Panc1 (cell line): Measurements from ENCODE around the gene FKBP1A. TPM values are rescaled to one million over a fixed set of nuclear protein-coding genes. Genes with fewer than 3 reads are reported as not detected.

Source experiments
- ATAC-seq: fragments of 200-7000 bp; cut with Tn5 transposase; 2 replicates; pipeline ENCODE4 v1.9.1; 2020; ENCODE audit warnings: mild to moderate bottlenecking, moderate library complexity
- BruUV-seq: library from RNA; stranded (reverse); fragments of 400-500 nt; replicated peaks from 2 replicates; lab custom pipeline; 2021; lab: Mats Ljungman, UMichigan
- CTCF ChIA-PET: fragments of 300-600 bp; sonication (Branson Sonifier 250); formaldehyde crosslinking; loops from one replicate; lab custom pipeline; 2022; ENCODE audit warnings: antibody characterized with exemption; lab: Charles Lee
- POLR2A ChIA-PET: fragments of 300-600 bp; sonication (Branson Sonifier 250); formaldehyde crosslinking; loops from one replicate; lab custom pipeline; 2022; ENCODE audit warnings: antibody characterized with exemption; lab: Charles Lee
- DNase-seq: peaks from one replicate; pipeline ENCODE4 v3.0.0-alpha.2; 2010; ENCODE audit warnings: low read depth, low spot score
- H3K27ac ChIP-seq: 2 replicates; pipeline ENCODE4 v1.5.1; 2011; ENCODE audit warnings: mild to moderate bottlenecking, low read length, inconsistent platforms
- H3K27me3 ChIP-seq: fragments of 200-500 bp; sonication (Bioruptor generic); 2 replicates; pipeline ENCODE4 v1.6.0; 2014; ENCODE audit warnings: low read length, inconsistent platforms; ENCODE audit not compliant: control insufficient read depth, insufficient read depth
- H3K36me3 ChIP-seq: fragments of 200-500 bp; sonication (Bioruptor generic); 2 replicates; pipeline ENCODE4 v1.5.1; 2014; ENCODE audit warnings: inconsistent platforms, mild to moderate bottlenecking, low read length, moderate library complexity; ENCODE audit not compliant: control insufficient read depth, insufficient read depth
- H3K4me1 ChIP-seq: 2 replicates; pipeline ENCODE4 v1.5.1; 2011; ENCODE audit warnings: inconsistent platforms, mild to moderate bottlenecking, low read length, moderate library complexity; ENCODE audit not compliant: control insufficient read depth, insufficient read depth
- H3K4me3 ChIP-seq, 2 experiments: 2 replicates each; pipeline ENCODE4 v1.5.1; 2011 to 2012; ENCODE audit warnings: low read depth in 2 of 2, low read length in 2 of 2, mild to moderate bottlenecking in 2 of 2, inconsistent platforms in 1 of 2, moderate library complexity in 1 of 2
- H3K9me3 ChIP-seq: fragments of 200-500 bp; sonication (Bioruptor generic); 2 replicates; pipeline ENCODE4 v1.5.1; 2014; ENCODE audit warnings: low read depth, mild to moderate bottlenecking, inconsistent platforms, low read length, moderate library complexity; ENCODE audit not compliant: control insufficient read depth, insufficient read depth
- POLR2AphosphoS5 ChIP-seq: IDR thresholded peaks from 2 replicates; pipeline ENCODE4 v1.6.1; 2012; ENCODE audit warnings: mild to moderate bottlenecking, low read depth, low read length, moderate library complexity
- SIN3A ChIP-seq: IDR thresholded peaks from 2 replicates; pipeline ENCODE4 v1.6.1; 2012; ENCODE audit warnings: low read depth, mild to moderate bottlenecking, low read length, moderate library complexity, borderline replicate concordance; ENCODE audit not compliant: insufficient read depth
- TCF7L2 ChIP-seq: IDR thresholded peaks from 2 replicates; pipeline ENCODE4 v1.6.1; 2011; ENCODE audit warnings: mild to moderate bottlenecking, low read depth, low read length, inconsistent platforms
- in situ Hi-C: cut with HindIII; loops from 2 replicates; pipeline ENCODE4 v1.10.0; 2016; ENCODE audit warnings: low sequenced_read_pairs, low pct_unique_long_range_greater_than_20kb
- intact Hi-C: fragments of 100-400 bp; cut with micrococcal nuclease; formaldehyde crosslinking; loops from one replicate; pipeline ENCODE4 v1.10.0; 2022; ENCODE audit not compliant: unreplicated experiment
- total RNA-seq: library from RNA; stranded (reverse); gene quantifications from one replicate; pipeline ENCODE4 v1.2.1, GENCODE V29; 2021; ENCODE audit not compliant: unreplicated experiment
- TF ChIP-seq, protein P1 (sequence below), 2 experiments: IDR thresholded peaks; 2 replicates each; pipeline ENCODE4 v1.6.1; 2011 to 2012; ENCODE audit warnings: low read depth in 2 of 2, control low read depth in 1 of 2, low read length in 1 of 2, mild to moderate bottlenecking in 1 of 2, moderate library complexity in 1 of 2; ENCODE audit not compliant: insufficient read depth in 1 of 2
- TF ChIP-seq, protein P2 (sequence below): fragments of 450-650 bp; IDR thresholded peaks from 2 replicates; pipeline ENCODE4 v1.5.1; 2017; ENCODE audit warnings: mild to moderate bottlenecking

Gene FKBP1A
- total RNA-seq, 1 experiment from 2014 or later: 695 TPM

DNA sequence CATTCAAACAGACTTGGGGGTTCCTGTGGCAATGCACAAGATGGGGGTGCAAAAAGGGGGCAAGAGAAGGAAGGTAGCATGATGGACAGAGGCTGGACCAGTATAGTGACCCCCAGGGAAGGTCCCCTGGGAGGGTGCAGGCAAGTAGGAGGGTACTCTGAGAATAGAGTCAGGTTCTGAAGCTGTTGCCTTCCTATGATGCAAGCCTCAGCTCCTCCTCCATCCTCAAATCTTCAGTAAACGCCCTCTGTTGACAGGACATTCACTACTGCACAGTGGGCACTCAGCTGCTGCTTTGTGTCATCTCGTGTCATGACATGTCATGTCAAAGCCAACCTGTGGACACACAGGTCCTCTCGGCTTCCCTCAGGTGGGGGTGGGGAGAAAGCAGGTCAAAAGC lies 58.1 kb downstream of the FKBP1A start:
- no peak for DNase-seq
- ChIA-PET CTCF (interaction anchor here (0.7 kb wide), 1 partner anchor 30 kb away, joined by 7 read pairs; no protein-coding TSS in a partner anchor), POLR2A (no interaction called here)
- Histone ChIP-seq H3K4me3 (no peak overlapping the region), H3K27ac (no peak overlapping the region), H3K27me3 (no peaks in the 10 kb centered on the region), H3K36me3 (no peaks in the 10 kb centered on the region), H3K4me1 (peaks cover 14% of the 10 kb centered on the region; the same call in 1 of the 2 replicates), H3K9me3 (no peaks in the 10 kb centered on the region)
- no TSS peak for BruUV-seq
- intact Hi-C loops: no loop called here
- in situ Hi-C loops: no loop called here
- TF ChIP-seq POLR2AphosphoS5 (no peak), TCF7L2 (no peak), SIN3A (no peak)
- TF ChIP-seq, protein P1, sequence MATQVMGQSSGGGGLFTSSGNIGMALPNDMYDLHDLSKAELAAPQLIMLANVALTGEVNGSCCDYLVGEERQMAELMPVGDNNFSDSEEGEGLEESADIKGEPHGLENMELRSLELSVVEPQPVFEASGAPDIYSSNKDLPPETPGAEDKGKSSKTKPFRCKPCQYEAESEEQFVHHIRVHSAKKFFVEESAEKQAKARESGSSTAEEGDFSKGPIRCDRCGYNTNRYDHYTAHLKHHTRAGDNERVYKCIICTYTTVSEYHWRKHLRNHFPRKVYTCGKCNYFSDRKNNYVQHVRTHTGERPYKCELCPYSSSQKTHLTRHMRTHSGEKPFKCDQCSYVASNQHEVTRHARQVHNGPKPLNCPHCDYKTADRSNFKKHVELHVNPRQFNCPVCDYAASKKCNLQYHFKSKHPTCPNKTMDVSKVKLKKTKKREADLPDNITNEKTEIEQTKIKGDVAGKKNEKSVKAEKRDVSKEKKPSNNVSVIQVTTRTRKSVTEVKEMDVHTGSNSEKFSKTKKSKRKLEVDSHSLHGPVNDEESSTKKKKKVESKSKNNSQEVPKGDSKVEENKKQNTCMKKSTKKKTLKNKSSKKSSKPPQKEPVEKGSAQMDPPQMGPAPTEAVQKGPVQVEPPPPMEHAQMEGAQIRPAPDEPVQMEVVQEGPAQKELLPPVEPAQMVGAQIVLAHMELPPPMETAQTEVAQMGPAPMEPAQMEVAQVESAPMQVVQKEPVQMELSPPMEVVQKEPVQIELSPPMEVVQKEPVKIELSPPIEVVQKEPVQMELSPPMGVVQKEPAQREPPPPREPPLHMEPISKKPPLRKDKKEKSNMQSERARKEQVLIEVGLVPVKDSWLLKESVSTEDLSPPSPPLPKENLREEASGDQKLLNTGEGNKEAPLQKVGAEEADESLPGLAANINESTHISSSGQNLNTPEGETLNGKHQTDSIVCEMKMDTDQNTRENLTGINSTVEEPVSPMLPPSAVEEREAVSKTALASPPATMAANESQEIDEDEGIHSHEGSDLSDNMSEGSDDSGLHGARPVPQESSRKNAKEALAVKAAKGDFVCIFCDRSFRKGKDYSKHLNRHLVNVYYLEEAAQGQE (IDR thresholded peaks at IDR 0.05; ENCODE audit: insufficient read depth in 1 of 2, low read depth in 2 of 2, low read length in 1 of 2): no peak
- TF ChIP-seq, protein P2, sequence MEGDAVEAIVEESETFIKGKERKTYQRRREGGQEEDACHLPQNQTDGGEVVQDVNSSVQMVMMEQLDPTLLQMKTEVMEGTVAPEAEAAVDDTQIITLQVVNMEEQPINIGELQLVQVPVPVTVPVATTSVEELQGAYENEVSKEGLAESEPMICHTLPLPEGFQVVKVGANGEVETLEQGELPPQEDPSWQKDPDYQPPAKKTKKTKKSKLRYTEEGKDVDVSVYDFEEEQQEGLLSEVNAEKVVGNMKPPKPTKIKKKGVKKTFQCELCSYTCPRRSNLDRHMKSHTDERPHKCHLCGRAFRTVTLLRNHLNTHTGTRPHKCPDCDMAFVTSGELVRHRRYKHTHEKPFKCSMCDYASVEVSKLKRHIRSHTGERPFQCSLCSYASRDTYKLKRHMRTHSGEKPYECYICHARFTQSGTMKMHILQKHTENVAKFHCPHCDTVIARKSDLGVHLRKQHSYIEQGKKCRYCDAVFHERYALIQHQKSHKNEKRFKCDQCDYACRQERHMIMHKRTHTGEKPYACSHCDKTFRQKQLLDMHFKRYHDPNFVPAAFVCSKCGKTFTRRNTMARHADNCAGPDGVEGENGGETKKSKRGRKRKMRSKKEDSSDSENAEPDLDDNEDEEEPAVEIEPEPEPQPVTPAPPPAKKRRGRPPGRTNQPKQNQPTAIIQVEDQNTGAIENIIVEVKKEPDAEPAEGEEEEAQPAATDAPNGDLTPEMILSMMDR: no peak
- peak; percentile 47; the same call in 1 of the 2 replicates for ATAC-seq

DNA sequence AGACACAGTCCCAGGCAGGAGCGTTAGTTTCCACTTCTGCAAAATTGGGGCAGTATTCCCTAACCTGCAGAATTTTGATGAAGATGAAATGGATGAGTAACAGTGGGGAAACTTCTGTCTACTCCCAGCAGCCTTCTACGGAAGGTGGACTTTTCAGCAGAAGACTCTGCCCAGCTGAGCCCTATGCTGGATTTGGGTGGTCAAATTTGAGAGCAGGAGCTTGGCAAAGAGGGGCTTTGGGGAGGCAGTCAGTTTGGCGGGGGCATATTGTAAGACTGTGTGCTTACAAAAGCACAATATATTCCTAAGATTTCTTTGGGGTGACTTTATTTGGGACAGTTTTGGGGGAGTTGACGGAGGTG lies 58.5 kb downstream of the FKBP1A start:
- ChIA-PET CTCF (interaction anchor here (0.7 kb wide), 1 partner anchor 29 kb away, joined by 7 read pairs; no protein-coding TSS in a partner anchor), POLR2A (no interaction called here)
- no TSS peak for BruUV-seq
- ATAC-seq (no peak), DNase-seq (no peak)
- intact Hi-C loops: no loop called here
- Histone ChIP-seq H3K27me3 (no peaks in the 10 kb centered on the region), H3K27ac (no peak overlapping the region), H3K4me1 (peaks cover 17% of the 10 kb centered on the region; the same call in 1 of the 2 replicates), H3K4me3 (no peak overlapping the region), H3K36me3 (no peaks in the 10 kb centered on the region), H3K9me3 (no peaks in the 10 kb centered on the region)
- in situ Hi-C loops: no loop called here
- no peak for TF ChIP-seq TCF7L2
- TF ChIP-seq, protein P1 (IDR thresholded peaks at IDR 0.05; ENCODE audit: insufficient read depth in 1 of 2, low read depth in 2 of 2, low read length in 1 of 2): no peak
- TF ChIP-seq POLR2AphosphoS5: no peak
- TF ChIP-seq, protein P2: no peak
- no peak for TF ChIP-seq SIN3A
